ENCODE results near the gene COPS9.

The COPS9 gene

GRCh38 chr2:240165661-240166060 is 29.6 kb upstream of the COPS9 start:
- DNase-seq = no peak

- no peak for DNase-seq
These were observed 28.9 kb upstream of the COPS9 start for GRCh38 chr2:240165034-240165433.

- no peak for DNase-seq
These were observed 28.5 kb upstream of the COPS9 start for GRCh38 chr2:240164586-240164985.

GRCh38 chr2:240163844-240164574 is 27.9 kb upstream of the COPS9 start:
- no peak for DNase-seq

GRCh38 chr2:240162939-240163714 is 27.0 kb upstream of the COPS9 start:
- no peak for DNase-seq

GRCh38 chr2:240162531-240162930 is 26.4 kb upstream of the COPS9 start:
- DNase-seq = no peak

GRCh38 chr2:240162032-240162431 is 25.9 kb upstream of the COPS9 start:
- DNase-seq = no peak

- no peak for DNase-seq
These were observed 25.1 kb upstream of the COPS9 start for GRCh38 chr2:240161087-240161750.

- no peak for DNase-seq
These were observed 24.4 kb upstream of the COPS9 start for GRCh38 chr2:240160291-240161086.

GRCh38 chr2:240159251-240159839 is 23.2 kb upstream of the COPS9 start:
- DNase-seq = no peak

- no peak for DNase-seq
These were observed 21.0 kb upstream of the COPS9 start for GRCh38 chr2:240157147-240157470.

- DNase-seq = no peak
These were observed 20.5 kb upstream of the COPS9 start for GRCh38 chr2:240156435-240157146.

GRCh38 chr2:240155745-240156390 is 19.8 kb upstream of the COPS9 start:
- no peak for DNase-seq

- no peak for DNase-seq
These were observed 19.1 kb upstream of the COPS9 start for GRCh38 chr2:240155048-240155744.

GRCh38 chr2:240154606-240155005 is 18.5 kb upstream of the COPS9 start:
- DNase-seq = no peak

- DNase-seq = no peak
These were observed 17.3 kb upstream of the COPS9 start for GRCh38 chr2:240153418-240153817.

GRCh38 chr2:240151477-240152031 is 15.4 kb upstream of the COPS9 start:
- no peak for DNase-seq

GRCh38 chr2:240149943-240150784 is 14.1 kb upstream of the COPS9 start:
- DNase-seq = peak; percentile 54

GRCh38 chr2:240147911-240148587 is 11.9 kb upstream of the COPS9 start:
- no peak for DNase-seq
